Myocyte (in vitro differentiated cells): ENCODE results near the gene ZNF726. TPM values are rescaled to one million over a fixed set of nuclear protein-coding genes. Genes with fewer than 3 reads are reported as not detected.
"Not testable (repeated sequence)": the region's sequence is repeated elsewhere in the genome, so short reads cannot be mapped to it uniquely, and the experiment has no call there.

ENCODE experiments used
- DNase-seq: peaks from one replicate; pipeline ENCODE4 v3.0.0-alpha.2; 2012; ENCODE audit warnings: low read depth
- total RNA-seq: library from RNA; depleted of rRNA; stranded (reverse); fragments of >200 nt; gene quantifications from 2 replicates; pipeline ENCODE4 v1.2.3, GENCODE V29; 2014

ZNF726 gene
- total RNA-seq, 1 donor from 2014 or later = 1.1 TPM

DNA sequence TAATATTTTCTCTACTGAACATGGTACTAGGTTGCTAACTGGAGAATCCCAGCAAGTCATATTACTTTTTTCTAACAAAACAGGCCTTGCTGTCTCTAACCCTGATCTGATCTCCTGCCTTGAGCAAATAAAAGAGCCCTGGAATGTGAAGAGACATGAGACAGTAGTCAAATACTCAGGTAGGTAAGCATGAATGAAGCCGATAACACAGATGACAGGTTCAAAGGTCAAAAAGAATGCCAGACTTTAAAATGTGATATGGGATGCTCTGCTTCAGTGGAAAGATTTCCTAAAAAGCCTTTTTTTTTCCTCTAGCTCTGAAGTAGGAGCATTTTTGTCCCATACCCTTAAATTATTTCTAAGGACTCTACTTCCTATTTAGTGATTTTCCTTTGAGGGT lies 28.7 kb downstream of the ZNF726 start:
- no peak for DNase-seq

- no peak for DNase-seq
These were observed 31.9 kb downstream of the ZNF726 start for GRCh38 chr19:23946569-23946968.

DNA sequence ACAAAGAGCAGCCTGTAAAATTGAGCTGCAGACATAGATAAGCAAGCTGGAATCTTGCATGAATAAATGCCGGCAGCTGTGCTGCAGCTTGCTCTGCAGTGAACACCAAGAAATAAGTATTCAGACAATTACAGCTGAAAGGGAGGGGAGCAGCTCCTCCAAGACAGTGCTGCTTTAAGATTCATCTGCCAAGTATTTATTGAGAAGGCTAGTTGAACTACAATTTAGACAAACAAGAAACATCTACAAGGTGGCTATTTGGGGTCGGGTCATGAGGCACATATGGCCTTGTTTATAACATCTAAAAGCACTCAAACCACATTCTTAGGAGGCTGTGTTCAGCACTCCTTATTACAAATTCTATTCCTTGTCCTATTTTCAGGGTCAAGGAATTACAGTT lies 34.9 kb downstream of the ZNF726 start:
- peak; percentile 9 for DNase-seq

DNA sequence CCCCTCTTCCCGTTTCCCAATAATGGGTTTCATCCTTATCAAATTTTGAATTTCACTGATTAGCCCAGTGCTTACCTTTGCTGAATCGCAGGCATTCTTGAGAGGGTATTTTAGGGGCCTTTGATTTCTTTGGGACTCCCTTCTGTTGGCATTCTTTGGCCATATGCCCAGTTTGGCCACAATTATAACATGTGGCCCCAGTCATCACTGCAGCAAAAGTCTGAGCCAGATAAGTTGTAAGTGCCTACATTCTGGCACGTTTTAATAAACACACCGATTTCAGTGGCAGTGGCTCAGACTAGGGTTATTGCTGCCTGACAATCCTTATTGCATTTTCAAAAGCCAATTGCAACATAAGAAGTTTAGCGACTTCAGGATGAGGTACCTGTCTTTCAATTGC lies 41.4 kb downstream of the ZNF726 start:
- peak; percentile 43 for DNase-seq

- peak; percentile 50 for DNase-seq
These were observed 43.1 kb downstream of the ZNF726 start for GRCh38 chr19:23957660-23958281.

- not testable (repeated sequence) for DNase-seq
These were observed 48.7 kb downstream of the ZNF726 start for GRCh38 chr19:23963396-23963795.

GRCh38 chr19:23963881-23964280 lies 49.2 kb downstream of the ZNF726 start:
- not testable (repeated sequence) for DNase-seq

DNA sequence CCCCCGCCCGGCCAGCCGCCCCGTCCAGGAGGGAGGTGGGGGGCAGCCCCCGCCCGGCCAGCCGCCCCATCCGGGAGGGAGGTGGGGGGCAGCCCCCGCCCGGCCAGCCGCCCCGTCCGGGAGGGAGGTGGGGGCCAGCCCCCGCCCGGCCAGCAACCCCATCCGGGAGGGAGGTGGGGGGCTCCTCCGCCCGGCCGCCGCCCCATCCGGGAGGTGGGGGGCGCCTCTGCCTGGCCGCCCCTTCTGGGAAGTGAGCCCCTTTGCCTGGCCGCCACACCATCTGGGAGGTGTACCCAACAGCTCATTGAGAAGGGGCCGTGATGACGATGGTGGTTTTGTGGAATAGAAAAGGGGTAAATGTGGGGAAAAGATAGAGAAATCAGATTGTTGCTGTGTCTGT lies 49.6 kb downstream of the ZNF726 start:
- not testable (repeated sequence) for DNase-seq

- no peak for DNase-seq
These were observed 54.9 kb downstream of the ZNF726 start for GRCh38 chr19:23969630-23970029.

GRCh38 chr19:23971598-23971997 lies 56.9 kb downstream of the ZNF726 start:
- no peak for DNase-seq

DNA sequence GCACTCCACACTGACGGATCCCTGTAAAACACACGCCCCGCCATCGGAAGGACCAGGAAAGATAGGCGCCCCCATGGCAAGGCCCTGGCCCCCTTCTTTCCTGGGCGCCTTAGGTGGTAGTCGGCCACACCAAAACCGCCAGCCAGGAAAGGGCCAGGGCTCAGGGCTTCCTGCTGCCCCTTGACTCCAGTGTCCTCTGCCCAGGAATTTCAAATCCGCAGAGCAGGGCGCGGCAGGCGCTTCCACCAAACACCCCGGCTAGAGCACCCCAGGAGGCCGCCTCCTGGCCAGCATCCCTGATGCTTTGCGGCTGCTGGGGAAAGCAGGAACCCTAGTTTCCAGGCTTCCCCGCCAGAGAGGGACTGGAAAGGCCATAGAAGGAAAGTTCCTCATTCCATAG lies 57.5 kb downstream of the ZNF726 start:
- DNase-seq = no peak

DNA sequence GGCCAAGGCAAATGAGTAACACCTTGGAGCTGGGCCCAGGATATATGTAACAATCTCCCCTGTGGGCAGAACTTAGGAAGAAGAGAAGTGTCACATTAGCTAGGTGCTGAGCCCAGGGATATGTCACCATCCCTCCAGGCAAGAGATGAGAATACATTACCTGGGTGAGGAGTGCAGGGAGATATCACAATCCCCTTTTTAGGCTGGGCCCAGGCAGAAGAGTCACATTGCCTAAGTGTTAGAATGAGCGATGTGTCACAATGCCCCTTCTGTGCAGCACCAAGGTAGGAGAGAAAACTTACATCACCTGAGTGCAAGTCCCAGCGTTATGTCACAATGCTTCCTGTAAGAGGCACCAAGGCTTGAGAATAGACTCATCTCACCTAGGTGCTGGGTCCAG lies 60.3 kb downstream of the ZNF726 start:
- no peak for DNase-seq

GRCh38 chr19:23976631-23977030 lies 61.9 kb downstream of the ZNF726 start:
- not testable (repeated sequence) for DNase-seq

DNA sequence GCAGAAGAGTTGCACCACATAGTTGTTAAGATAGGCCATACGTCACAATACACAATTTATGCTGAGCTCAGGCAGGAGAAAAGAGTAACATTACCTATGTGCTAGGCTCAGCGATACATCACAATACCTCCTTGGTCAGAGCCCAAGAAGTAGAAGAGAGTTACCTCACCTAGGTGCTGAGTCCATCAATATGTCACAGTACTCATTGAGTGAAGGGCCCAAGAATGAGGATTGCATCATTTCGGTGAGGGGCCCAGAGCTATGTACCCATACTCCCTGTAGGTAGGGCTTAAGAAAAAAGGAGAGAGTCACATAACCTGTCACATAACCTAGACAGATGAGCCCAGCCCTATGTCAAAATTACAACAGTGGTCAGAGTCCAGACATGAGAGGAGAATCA lies 62.6 kb downstream of the ZNF726 start:
- DNase-seq = not testable (repeated sequence)

GRCh38 chr19:23978068-23978467 lies 63.4 kb downstream of the ZNF726 start:
- DNase-seq = no peak

DNA sequence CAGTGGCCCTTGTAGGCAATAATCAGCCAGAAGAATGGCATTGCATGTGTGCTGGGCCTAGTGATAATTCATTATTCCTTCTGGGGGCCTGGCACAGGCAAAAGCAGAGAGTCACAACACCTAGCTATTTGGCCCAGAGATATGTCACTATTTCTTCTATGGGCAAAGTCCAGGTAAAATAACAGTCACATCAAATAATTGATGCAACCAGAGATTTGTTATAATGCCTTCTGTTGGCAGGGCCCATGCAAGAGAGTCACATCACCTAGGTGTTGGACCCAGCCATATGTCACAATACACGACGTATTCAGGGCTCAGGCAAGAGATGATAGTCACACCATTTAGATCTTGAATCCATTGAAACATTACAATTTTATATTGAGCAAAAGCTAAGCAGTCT lies 66.1 kb downstream of the ZNF726 start:
- no peak for DNase-seq

GRCh38 chr19:23981863-23982262 lies 67.2 kb downstream of the ZNF726 start:
- no peak for DNase-seq

- no peak for DNase-seq
These were observed 68.7 kb downstream of the ZNF726 start for GRCh38 chr19:23983406-23983805.

Other genes starting within 250 kb of the ZNF726 start
- 13.2 and 16.6 TPM in 2 replicates for gene ZNF675, start 227.7 kb upstream of the ZNF726 start, total RNA-seq
- 1.1 and 1.2 TPM in 2 replicates for gene ZNF681, start 156.0 kb upstream of the ZNF726 start, total RNA-seq
- gene ZNF254, start 172.3 kb downstream of the ZNF726 start, total RNA-seq = 23.0 and 25.3 TPM in 2 replicates